SK-N-SH treated with all-trans-retinoic acid at 6 μM for 48 hours (cell line): ENCODE results near the gene PEAK3.

Experiments used
- ATAC-seq: fragments of 200-7000 bp; cut with Tn5 transposase; 3 replicates; pipeline ENCODE4 v1.9.1; 2020; ENCODE audit warnings: mild to moderate bottlenecking, moderate library complexity
- ESRRG ChIP-seq: fragments of 250-450 bp; sonication (Bioruptor Pico); IDR thresholded peaks from 2 replicates; pipeline ENCODE4 v1.6.1; 2021; ENCODE audit warnings: mild to moderate bottlenecking
- OSR1 ChIP-seq: fragments of 250-450 bp; sonication (Bioruptor Pico); IDR thresholded peaks from 2 replicates; pipeline ENCODE4 v1.8.0; 2022; ENCODE audit warnings: moderate library complexity, mild to moderate bottlenecking, inconsistent platforms
- PATZ1 ChIP-seq: fragments of 250-450 bp; sonication (Bioruptor Pico); IDR thresholded peaks from 2 replicates; pipeline ENCODE4 v1.8.0; 2020; ENCODE audit warnings: mild to moderate bottlenecking, moderate library complexity, borderline replicate concordance
- PPARA ChIP-seq: fragments of 250-450 bp; sonication (Bioruptor Pico); IDR thresholded peaks from 2 replicates; pipeline ENCODE4 v1.5.0; 2020; ENCODE audit warnings: mild to moderate bottlenecking, borderline replicate concordance
- SNAI2 ChIP-seq: fragments of 250-450 bp; sonication (Bioruptor Pico); IDR thresholded peaks from 2 replicates; pipeline ENCODE4 v1.5.0; 2020; ENCODE audit warnings: mild to moderate bottlenecking, moderate library complexity
- TCF4 ChIP-seq: fragments of 250-450 bp; sonication (Bioruptor Pico); IDR thresholded peaks from 2 replicates; pipeline ENCODE4 v1.8.0; 2021; ENCODE audit warnings: mild to moderate bottlenecking, moderate library complexity, borderline replicate concordance
- TOX ChIP-seq: fragments of 250-450 bp; sonication (Bioruptor Pico); IDR thresholded peaks from 2 replicates; pipeline ENCODE4 v1.8.0; 2021; ENCODE audit warnings: mild to moderate bottlenecking, moderate library complexity, borderline replicate concordance
- ZC3H10 ChIP-seq: fragments of 250-450 bp; sonication (Bioruptor Pico); IDR thresholded peaks from 2 replicates; pipeline ENCODE4 v1.5.1; 2021; ENCODE audit warnings: mild to moderate bottlenecking, moderate library complexity
- ZFP3 ChIP-seq: fragments of 250-450 bp; sonication (Bioruptor Pico); IDR thresholded peaks from 2 replicates; pipeline ENCODE4 v1.5.0; 2020; ENCODE audit warnings: mild to moderate bottlenecking, moderate library complexity
- ZFP30 ChIP-seq: fragments of 450-650 bp; formaldehyde crosslinking; IDR thresholded peaks from 2 replicates; pipeline ENCODE4 v1.5.0; 2022; ENCODE audit warnings: mild to moderate bottlenecking, moderate library complexity
- ZNF565 ChIP-seq: fragments of 450-650 bp; formaldehyde crosslinking; conservative IDR thresholded peaks from 2 replicates; pipeline ENCODE4 v1.5.0; 2020; ENCODE audit warnings: low read depth, mild to moderate bottlenecking, moderate library complexity
- ZNF70 ChIP-seq: fragments of 450-650 bp; formaldehyde crosslinking; IDR thresholded peaks from 2 replicates; pipeline ENCODE4 v1.5.0; 2020; ENCODE audit warnings: mild to moderate bottlenecking, moderate library complexity
- TF ChIP-seq, protein P1 (sequence below): fragments of 250-450 bp; sonication (Bioruptor Pico); IDR thresholded peaks from 2 replicates; pipeline ENCODE4 v1.5.0; 2020; ENCODE audit warnings: mild to moderate bottlenecking, moderate library complexity
- TF ChIP-seq, protein P2 (sequence below): fragments of 250-450 bp; sonication (Bioruptor Pico); IDR thresholded peaks from 2 replicates; pipeline ENCODE4 v1.5.1; 2021; ENCODE audit warnings: mild to moderate bottlenecking, moderate library complexity
- TF ChIP-seq, protein P3 (sequence below): fragments of 250-450 bp; sonication (Bioruptor Pico); IDR thresholded peaks from 2 replicates; pipeline ENCODE4 v1.5.1; 2020; ENCODE audit warnings: low read depth, mild to moderate bottlenecking, moderate library complexity

The PEAK3 gene

DNA sequence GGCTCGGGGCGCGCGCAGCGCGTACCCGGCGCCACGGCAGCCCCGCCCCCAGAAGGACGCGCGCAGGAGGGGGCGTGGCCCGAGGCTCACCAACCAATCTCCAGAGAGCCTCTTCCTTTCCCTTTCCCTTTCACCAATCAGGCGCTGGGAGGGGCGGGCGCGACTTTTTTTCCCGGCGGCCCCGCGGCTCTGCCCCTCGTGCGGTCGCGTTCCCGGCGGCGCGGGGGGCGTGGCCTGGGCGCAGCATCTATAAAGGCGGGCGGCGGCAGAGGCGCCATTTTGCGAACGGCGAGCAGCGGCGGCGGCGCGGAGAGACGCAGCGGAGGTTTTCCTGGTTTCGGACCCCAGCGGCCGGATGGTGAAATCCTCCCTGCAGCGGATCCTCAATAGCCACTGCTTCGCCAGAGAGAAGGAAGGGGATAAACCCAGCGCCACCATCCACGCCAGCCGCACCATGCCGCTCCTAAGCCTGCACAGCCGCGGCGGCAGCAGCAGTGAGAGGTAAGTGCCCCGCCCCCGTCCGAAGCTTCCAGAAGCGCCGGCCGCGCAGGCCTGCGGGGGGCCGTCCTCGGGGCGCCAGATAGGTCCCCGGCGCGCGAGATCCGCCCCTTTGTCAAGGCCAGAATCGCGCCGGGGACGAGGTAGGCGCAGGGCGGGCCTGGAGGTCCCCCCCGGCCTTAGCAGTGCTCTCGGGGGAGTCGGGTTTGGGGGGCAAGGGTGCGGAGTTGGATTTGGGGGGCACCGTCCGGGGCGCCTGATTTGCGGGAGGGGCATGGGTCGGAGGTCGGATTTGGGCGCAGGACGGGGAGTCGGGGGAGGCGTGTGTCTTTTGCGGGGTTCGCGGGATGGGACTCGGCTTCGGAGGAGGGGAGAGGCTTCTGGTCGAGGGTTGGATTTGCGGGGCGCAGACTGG, 12.5 kb downstream of the PEAK3 start (continued):
- TF ChIP-seq, protein P1, sequence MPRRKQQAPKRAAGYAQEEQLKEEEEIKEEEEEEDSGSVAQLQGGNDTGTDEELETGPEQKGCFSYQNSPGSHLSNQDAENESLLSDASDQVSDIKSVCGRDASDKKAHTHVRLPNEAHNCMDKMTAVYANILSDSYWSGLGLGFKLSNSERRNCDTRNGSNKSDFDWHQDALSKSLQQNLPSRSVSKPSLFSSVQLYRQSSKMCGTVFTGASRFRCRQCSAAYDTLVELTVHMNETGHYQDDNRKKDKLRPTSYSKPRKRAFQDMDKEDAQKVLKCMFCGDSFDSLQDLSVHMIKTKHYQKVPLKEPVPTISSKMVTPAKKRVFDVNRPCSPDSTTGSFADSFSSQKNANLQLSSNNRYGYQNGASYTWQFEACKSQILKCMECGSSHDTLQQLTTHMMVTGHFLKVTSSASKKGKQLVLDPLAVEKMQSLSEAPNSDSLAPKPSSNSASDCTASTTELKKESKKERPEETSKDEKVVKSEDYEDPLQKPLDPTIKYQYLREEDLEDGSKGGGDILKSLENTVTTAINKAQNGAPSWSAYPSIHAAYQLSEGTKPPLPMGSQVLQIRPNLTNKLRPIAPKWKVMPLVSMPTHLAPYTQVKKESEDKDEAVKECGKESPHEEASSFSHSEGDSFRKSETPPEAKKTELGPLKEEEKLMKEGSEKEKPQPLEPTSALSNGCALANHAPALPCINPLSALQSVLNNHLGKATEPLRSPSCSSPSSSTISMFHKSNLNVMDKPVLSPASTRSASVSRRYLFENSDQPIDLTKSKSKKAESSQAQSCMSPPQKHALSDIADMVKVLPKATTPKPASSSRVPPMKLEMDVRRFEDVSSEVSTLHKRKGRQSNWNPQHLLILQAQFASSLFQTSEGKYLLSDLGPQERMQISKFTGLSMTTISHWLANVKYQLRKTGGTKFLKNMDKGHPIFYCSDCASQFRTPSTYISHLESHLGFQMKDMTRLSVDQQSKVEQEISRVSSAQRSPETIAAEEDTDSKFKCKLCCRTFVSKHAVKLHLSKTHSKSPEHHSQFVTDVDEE (CRISPR knock-in tag), result peak; percentile 89; the same call in 1 of the 2 replicates
- TF ChIP-seq, protein P2, sequence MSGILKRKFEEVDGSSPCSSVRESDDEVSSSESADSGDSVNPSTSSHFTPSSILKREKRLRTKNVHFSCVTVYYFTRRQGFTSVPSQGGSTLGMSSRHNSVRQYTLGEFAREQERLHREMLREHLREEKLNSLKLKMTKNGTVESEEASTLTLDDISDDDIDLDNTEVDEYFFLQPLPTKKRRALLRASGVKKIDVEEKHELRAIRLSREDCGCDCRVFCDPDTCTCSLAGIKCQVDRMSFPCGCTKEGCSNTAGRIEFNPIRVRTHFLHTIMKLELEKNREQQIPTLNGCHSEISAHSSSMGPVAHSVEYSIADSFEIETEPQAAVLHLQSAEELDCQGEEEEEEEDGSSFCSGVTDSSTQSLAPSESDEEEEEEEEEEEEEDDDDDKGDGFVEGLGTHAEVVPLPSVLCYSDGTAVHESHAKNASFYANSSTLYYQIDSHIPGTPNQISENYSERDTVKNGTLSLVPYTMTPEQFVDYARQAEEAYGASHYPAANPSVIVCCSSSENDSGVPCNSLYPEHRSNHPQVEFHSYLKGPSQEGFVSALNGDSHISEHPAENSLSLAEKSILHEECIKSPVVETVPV, result no peak
- TF ChIP-seq ZNF565 (CRISPR knock-in tag), result no peak; the same call in 1 of the 2 replicates

GRCh38 chr19:2268861-2269243, 13.1 kb downstream of the PEAK3 start:
- ATAC-seq, result no peak
- TF ChIP-seq TCF4 (CRISPR knock-in tag) (no peak), OSR1 (no peak), TOX (CRISPR knock-in tag) (no peak), ZFP3 (CRISPR knock-in tag) (no peak), SNAI2 (CRISPR knock-in tag) (no peak; the same call in 1 of the 2 replicates), ZNF70 (CRISPR knock-in tag) (no peak), PATZ1 (CRISPR knock-in tag) (no peak), ZC3H10 (CRISPR knock-in tag) (0 out of 2 replicates have a peak, but pooled peaks have one; percentile 10)

GRCh38 chr19:2268480-2268830, 13.5 kb downstream of the PEAK3 start:
- ATAC-seq, result no peak
- TF ChIP-seq, protein P3, sequence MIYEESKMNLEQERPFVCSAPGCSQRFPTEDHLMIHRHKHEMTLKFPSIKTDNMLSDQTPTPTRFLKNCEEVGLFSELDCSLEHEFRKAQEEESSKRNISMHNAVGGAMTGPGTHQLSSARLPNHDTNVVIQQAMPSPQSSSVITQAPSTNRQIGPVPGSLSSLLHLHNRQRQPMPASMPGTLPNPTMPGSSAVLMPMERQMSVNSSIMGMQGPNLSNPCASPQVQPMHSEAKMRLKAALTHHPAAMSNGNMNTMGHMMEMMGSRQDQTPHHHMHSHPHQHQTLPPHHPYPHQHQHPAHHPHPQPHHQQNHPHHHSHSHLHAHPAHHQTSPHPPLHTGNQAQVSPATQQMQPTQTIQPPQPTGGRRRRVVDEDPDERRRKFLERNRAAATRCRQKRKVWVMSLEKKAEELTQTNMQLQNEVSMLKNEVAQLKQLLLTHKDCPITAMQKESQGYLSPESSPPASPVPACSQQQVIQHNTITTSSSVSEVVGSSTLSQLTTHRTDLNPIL (CRISPR knock-in tag), result no peak
- TF ChIP-seq ZFP3 (CRISPR knock-in tag) (no peak), ESRRG (no peak), ZFP30 (no peak)
- TF ChIP-seq, all 23 proteins: peak for 0

DNA sequence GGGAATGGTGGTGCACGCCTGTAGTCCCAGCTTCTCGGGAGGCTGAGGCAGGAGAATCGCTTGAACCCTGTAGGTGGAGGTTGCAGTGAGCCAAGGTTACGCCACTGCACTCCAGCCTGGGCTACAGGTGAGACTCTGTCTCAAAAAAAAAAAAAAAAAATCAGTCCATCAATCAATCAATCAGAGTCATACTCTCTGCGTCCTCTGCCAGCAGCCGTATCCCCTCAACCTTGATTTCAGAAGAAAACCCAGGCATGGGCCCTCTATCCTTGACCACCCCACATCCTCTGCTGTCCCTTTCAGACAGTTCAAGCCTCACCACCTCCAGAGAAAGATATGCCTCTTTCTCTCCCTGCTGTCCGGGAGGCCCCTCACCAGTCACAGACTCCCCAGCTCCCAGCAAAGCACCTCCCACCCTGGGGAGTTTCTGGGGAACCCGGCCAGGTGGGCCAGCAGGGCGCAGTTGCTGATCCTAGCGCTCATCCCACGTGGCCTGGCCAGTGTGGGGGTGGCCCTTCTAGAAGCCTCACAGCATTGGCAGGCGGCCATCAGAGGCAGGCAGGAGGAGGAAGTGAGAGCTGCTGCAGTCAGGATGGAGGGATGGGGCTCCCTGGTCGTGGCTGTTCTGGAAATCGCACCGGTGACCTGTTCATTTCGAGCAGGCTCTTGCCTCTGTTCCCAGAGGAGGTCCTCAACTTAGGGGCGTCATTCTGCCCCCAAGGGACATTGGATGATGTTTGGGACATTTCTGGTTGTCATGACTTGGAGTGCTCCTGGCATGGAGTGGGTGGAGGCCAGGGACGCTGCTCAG, 15.6 kb downstream of the PEAK3 start:
- TF ChIP-seq SNAI2 (CRISPR knock-in tag) (no peak), PPARA (CRISPR knock-in tag) (no peak), TOX (CRISPR knock-in tag) (no peak), ZC3H10 (CRISPR knock-in tag) (no peak)
- TF ChIP-seq, protein P1 (CRISPR knock-in tag), result no peak
- peak; percentile 10; the same call in 2 of the 3 replicates for ATAC-seq
